C4-2B (cell line): ENCODE results near the gene ZP3.
"Not testable (repeated sequence)": the region's sequence is repeated elsewhere in the genome, so short reads cannot be mapped to it uniquely, and the experiment has no call there.

Source experiments
- H3K27ac ChIP-seq: fragments of 450-650 bp; 2 replicates; pipeline ENCODE4 v1.5.1; 2017
- CTCF ChIP-seq: fragments of 450-650 bp; conservative IDR thresholded peaks from 2 replicates; pipeline ENCODE4 v1.5.1; 2017; ENCODE audit warnings: mild to moderate bottlenecking
- ZFX ChIP-seq: fragments of 450-650 bp; IDR thresholded peaks from 2 replicates; pipeline ENCODE4 v1.6.1; 2017

The ZP3 gene

GRCh38 chr7:76427635-76428034, 2.9 kb downstream of the ZP3 start:
- no peak overlapping the region for H3K27ac ChIP-seq
- TF ChIP-seq CTCF (no peak), ZFX (no peak)

- TF ChIP-seq CTCF (no peak), ZFX (no peak)
- H3K27ac ChIP-seq, result no peak overlapping the region
Measured at GRCh38 chr7:76428149-76428823, 3.5 kb downstream of the ZP3 start.

GRCh38 chr7:76428868-76429805, 4.4 kb downstream of the ZP3 start:
- H3K27ac ChIP-seq, result no peak overlapping the region
- no peak for TF ChIP-seq CTCF
- TF ChIP-seq ZFX, result no peak

GRCh38 chr7:76430211-76430610, 5.5 kb downstream of the ZP3 start:
- no peak overlapping the region for H3K27ac ChIP-seq
- no peak for TF ChIP-seq CTCF
- no peak for TF ChIP-seq ZFX

GRCh38 chr7:76430836-76431235, 6.1 kb downstream of the ZP3 start:
- no peak for TF ChIP-seq CTCF
- H3K27ac ChIP-seq, result no peak overlapping the region

- not testable (repeated sequence) for H3K27ac ChIP-seq
Measured at GRCh38 chr7:76437873-76438272, 13.1 kb downstream of the ZP3 start.

- H3K27ac ChIP-seq, result not testable (repeated sequence)
Measured at GRCh38 chr7:76439120-76439888, 14.6 kb downstream of the ZP3 start.

- not testable (repeated sequence) for H3K27ac ChIP-seq
Measured at GRCh38 chr7:76440404-76440803, 15.7 kb downstream of the ZP3 start.

GRCh38 chr7:76441792-76442191, 17.0 kb downstream of the ZP3 start:
- not testable (repeated sequence) for H3K27ac ChIP-seq

GRCh38 chr7:76442664-76443446, 18.1 kb downstream of the ZP3 start:
- not testable (repeated sequence) for H3K27ac ChIP-seq

GRCh38 chr7:76443846-76444245, 19.1 kb downstream of the ZP3 start:
- H3K27ac ChIP-seq, result not testable (repeated sequence)

GRCh38 chr7:76445577-76446008, 20.8 kb downstream of the ZP3 start:
- not testable (repeated sequence) for H3K27ac ChIP-seq

GRCh38 chr7:76457017-76457416, 32.3 kb downstream of the ZP3 start:
- not testable (repeated sequence) for H3K27ac ChIP-seq
